GM18505 (cell line): ENCODE measurements around the gene ENAH.

Experiments
- ATAC-seq: cut with Tn5 transposase; IDR thresholded peaks from one replicate; pipeline ENCODE4 v1.9.1; 2021; ENCODE audit not compliant: unreplicated experiment
- POLR2A ChIP-seq: IDR thresholded peaks from 4 replicates; pipeline ENCODE4 v1.6.1; 2011; ENCODE audit warnings: borderline replicate concordance; ENCODE audit not compliant: insufficient read depth, insufficient read length; ENCODE audit errors: extremely low read depth

ENAH gene

GRCh38 chr1:225467193-225468020 is 185.5 kb downstream of the ENAH start:
- peak; percentile 92 for TF ChIP-seq POLR2A
- ATAC-seq: peak; percentile 96

GRCh38 chr1:225466848-225467192 is 186.1 kb downstream of the ENAH start:
- no peak for ATAC-seq
- no peak for TF ChIP-seq POLR2A

- no peak for ATAC-seq
Observed at GRCh38 chr1:225465793-225466517, 187.0 kb downstream of the ENAH start.

GRCh38 chr1:225464851-225465792 is 187.8 kb downstream of the ENAH start:
- ATAC-seq: no peak
- no peak for TF ChIP-seq POLR2A

More at GRCh38 chr1:225465793-225466517, 187.0 kb downstream of the ENAH start:
- no peak for TF ChIP-seq POLR2A

- no peak for TF ChIP-seq POLR2A
- no peak for ATAC-seq
Observed at GRCh38 chr1:225462714-225463574, 190.0 kb downstream of the ENAH start.

- no peak for TF ChIP-seq POLR2A
- no peak for ATAC-seq
Observed at GRCh38 chr1:225462429-225462713, 190.6 kb downstream of the ENAH start.

GRCh38 chr1:225461533-225462428 is 191.1 kb downstream of the ENAH start:
- no peak for ATAC-seq
- no peak for TF ChIP-seq POLR2A

- no peak for TF ChIP-seq POLR2A
- no peak for ATAC-seq
Observed at GRCh38 chr1:225460737-225461532, 192.0 kb downstream of the ENAH start.

GRCh38 chr1:225460021-225460736 is 192.7 kb downstream of the ENAH start:
- TF ChIP-seq POLR2A: no peak
- ATAC-seq: no peak

GRCh38 chr1:225458222-225458631 is 194.7 kb downstream of the ENAH start:
- no peak for ATAC-seq
- TF ChIP-seq POLR2A: no peak
